Measurements from ENCODE around the gene MAPKAPK5.
"Not testable (repeated sequence)": the region's sequence is repeated elsewhere in the genome, so short reads cannot be mapped to it uniquely, and the experiment has no call there.

MAPKAPK5 gene

GRCh38 chr12:111943929-111944328 lies 101.9 kb downstream of the MAPKAPK5 start:
- Histone ChIP-seq H3K36me3 (no peaks in the 10 kb centered on the region), H3K4me3 (ENCODE audit: low read depth, low read length) (no peak overlapping the region), H3K27ac (no peak overlapping the region), H3K27me3 (ENCODE audit: insufficient read depth, low read depth, severe bottlenecking) (no peaks in the 10 kb centered on the region), H3K9me3 (ENCODE audit: severe bottlenecking) (no peaks in the 10 kb centered on the region)
- TF ChIP-seq, protein P1, sequence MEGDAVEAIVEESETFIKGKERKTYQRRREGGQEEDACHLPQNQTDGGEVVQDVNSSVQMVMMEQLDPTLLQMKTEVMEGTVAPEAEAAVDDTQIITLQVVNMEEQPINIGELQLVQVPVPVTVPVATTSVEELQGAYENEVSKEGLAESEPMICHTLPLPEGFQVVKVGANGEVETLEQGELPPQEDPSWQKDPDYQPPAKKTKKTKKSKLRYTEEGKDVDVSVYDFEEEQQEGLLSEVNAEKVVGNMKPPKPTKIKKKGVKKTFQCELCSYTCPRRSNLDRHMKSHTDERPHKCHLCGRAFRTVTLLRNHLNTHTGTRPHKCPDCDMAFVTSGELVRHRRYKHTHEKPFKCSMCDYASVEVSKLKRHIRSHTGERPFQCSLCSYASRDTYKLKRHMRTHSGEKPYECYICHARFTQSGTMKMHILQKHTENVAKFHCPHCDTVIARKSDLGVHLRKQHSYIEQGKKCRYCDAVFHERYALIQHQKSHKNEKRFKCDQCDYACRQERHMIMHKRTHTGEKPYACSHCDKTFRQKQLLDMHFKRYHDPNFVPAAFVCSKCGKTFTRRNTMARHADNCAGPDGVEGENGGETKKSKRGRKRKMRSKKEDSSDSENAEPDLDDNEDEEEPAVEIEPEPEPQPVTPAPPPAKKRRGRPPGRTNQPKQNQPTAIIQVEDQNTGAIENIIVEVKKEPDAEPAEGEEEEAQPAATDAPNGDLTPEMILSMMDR (IDR thresholded peaks at IDR 0.05; ENCODE audit: low read depth, low read length), result no peak
- DNase-seq, result no peak

- H3K36me3 ChIP-seq; H3K27ac ChIP-seq; H3K9me3 ChIP-seq (ENCODE audit: severe bottlenecking); H3K4me3 ChIP-seq (ENCODE audit: low read depth, low read length); DNase-seq; H3K27me3 ChIP-seq (ENCODE audit: insufficient read depth, low read depth, severe bottlenecking): not testable (repeated sequence)
These were observed 109.1 kb downstream of the MAPKAPK5 start for GRCh38 chr12:111950961-111951676.

All from WERI-Rb-1 (cell line).